Activated CD4-positive, alpha-beta memory T cell treated with anti-CD3 and anti-CD28 coated beads for 36 hours (primary cell): ENCODE results near the gene LRMDA. TPM values are rescaled to one million over a fixed set of nuclear protein-coding genes. Genes with fewer than 3 reads are reported as not detected.

Experiments
- CTCF ChIA-PET: fragments of 350-600 bp; sonication (Branson Sonifier 250); formaldehyde crosslinking; loops from one replicate; lab custom pipeline; 2021; ENCODE audit warnings: antibody characterized with exemption, inconsistent platforms; lab: Charles Lee
- POLR2A ChIA-PET: fragments of 350-600 bp; sonication (Branson Sonifier 250); formaldehyde crosslinking; loops from one replicate; lab custom pipeline; 2021; ENCODE audit warnings: antibody characterized with exemption; lab: Charles Lee
- DNase-seq: peaks from one replicate; pipeline ENCODE4 v3.0.0-alpha.2; 2020
- H3K27ac Mint-ChIP-seq: one replicate; pipeline ENCODE4 v1.8.0; 2021; ENCODE audit warnings: mixed read lengths
- H3K27me3 Mint-ChIP-seq: one replicate; pipeline ENCODE4 v1.8.0; 2021; ENCODE audit warnings: mixed read lengths
- H3K36me3 Mint-ChIP-seq: one replicate; pipeline ENCODE4 v1.8.0; 2021; ENCODE audit warnings: mixed read lengths
- H3K4me1 Mint-ChIP-seq: one replicate; pipeline ENCODE4 v1.8.0; 2021; ENCODE audit warnings: low read depth, mixed read lengths
- H3K4me3 Mint-ChIP-seq: one replicate; pipeline ENCODE4 v1.8.0; 2021; ENCODE audit warnings: mild to moderate bottlenecking, mixed read lengths
- H3K9me3 Mint-ChIP-seq: one replicate; pipeline ENCODE4 v1.8.0; 2021; ENCODE audit warnings: mixed read lengths
- intact Hi-C: fragments of 100-400 bp; cut with micrococcal nuclease; formaldehyde crosslinking; loops from one replicate; pipeline ENCODE4 v1.15.1; 2023
- total RNA-seq, 2 experiments: library from RNA; stranded (reverse); gene quantifications; one replicate each; pipeline ENCODE4 v1.2.3, GENCODE V29; 2021

LRMDA gene
- total RNA-seq, 2 experiments from 2014 or later, result not detected

DNA sequence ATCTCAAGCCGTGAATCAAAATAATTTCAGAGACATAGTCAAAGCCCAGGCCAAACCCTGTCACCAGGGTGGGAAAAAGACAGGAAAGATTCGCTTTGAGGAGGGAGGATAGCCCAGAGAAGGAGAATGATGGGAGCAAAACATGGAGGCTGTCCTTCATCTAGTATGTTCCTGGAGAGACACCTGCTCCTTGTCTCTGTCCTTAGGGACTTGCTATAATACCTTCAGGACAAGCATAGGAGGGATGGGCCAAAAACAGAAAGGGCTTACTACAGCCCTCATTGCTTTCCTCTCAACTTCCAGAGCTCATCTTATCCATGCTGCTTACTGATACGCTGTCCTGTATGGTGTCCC is 593.7 kb downstream of the LRMDA start:
- H3K4me1 Mint-ChIP-seq, result no peaks in the 10 kb centered on the region
- H3K4me3 Mint-ChIP-seq, result no peak overlapping the region
- no peak for DNase-seq
- H3K9me3 Mint-ChIP-seq, result no peaks in the 10 kb centered on the region
- CTCF ChIA-PET, result no interaction called here
- H3K36me3 Mint-ChIP-seq, result no peaks in the 10 kb centered on the region
- POLR2A ChIA-PET, result no interaction called here
- no peaks in the 10 kb centered on the region for H3K27me3 Mint-ChIP-seq
- intact Hi-C loops, result no loop called here
- H3K27ac Mint-ChIP-seq, result no peak overlapping the region

DNA sequence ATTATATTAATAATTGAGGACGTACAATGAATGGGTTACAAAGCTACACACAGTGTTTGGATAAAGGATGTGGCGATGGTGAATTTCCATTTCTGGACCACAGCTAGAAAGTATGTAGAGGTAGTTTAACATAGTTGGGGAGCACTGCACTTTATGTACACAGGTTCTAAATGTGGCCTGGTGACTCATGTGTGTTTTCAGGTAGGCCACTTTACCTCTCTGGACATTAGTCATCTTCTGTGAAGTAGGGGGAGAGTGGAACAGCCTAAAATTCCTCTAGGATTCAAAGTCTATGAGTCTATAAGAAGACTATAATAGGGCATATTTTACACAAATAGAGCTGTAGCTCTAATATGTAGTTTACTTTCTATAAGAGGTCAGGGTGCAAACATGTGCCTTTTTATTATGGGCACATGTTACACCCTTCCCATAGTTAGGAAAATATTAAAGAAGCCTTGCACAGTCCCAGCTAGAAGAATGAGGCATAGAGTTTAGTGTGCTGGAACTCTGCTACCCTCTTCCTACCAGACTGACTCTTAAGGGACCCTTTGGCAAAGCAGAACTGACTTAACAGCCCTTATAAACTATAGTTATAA is 594.9 kb downstream of the LRMDA start:
- CTCF ChIA-PET, result interaction anchor here (0.9 kb wide), 1 partner anchor 11 kb away, joined by 4 read pairs; no protein-coding TSS in a partner anchor
- Mint-ChIP-seq H3K27me3 (no peaks in the 10 kb centered on the region), H3K9me3 (no peaks in the 10 kb centered on the region), H3K4me1 (no peaks in the 10 kb centered on the region), H3K36me3 (no peaks in the 10 kb centered on the region), H3K4me3 (no peak overlapping the region), H3K27ac (no peak overlapping the region)
- intact Hi-C loops, result no loop called here
- POLR2A ChIA-PET, result no interaction called here
- DNase-seq, result no peak

DNA sequence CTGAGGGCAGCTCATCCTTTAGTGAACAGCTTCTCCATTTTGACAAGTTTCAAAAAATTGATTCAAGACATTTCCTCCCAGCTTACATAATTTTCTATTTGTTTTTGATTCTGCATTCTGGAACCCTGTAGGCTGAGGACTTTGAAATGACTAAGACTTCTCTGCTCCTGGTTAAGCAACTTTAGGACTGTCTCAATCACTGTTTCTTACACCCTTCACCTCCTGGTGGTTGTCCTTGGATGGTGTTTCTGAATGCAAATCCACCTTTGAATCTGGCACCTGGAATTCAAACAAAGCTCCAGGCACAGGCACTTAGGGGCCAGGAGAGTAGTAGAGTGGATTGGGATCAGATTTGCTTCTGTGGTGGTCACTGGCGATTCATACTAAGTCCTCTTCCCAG is 595.5 kb downstream of the LRMDA start:
- H3K27me3 Mint-ChIP-seq, result no peaks in the 10 kb centered on the region
- no peaks in the 10 kb centered on the region for H3K36me3 Mint-ChIP-seq
- H3K4me3 Mint-ChIP-seq, result no peak overlapping the region
- intact Hi-C loops, result no loop called here
- DNase-seq, result no peak
- H3K4me1 Mint-ChIP-seq, result no peaks in the 10 kb centered on the region
- H3K9me3 Mint-ChIP-seq, result no peaks in the 10 kb centered on the region
- POLR2A ChIA-PET, result no interaction called here
- no peak overlapping the region for H3K27ac Mint-ChIP-seq
- CTCF ChIA-PET, result interaction anchor here (0.9 to 1.5 kb wide), 2 partner anchors 10 kb away, joined by 4 to 6 read pairs; no protein-coding TSS in a partner anchor

DNA sequence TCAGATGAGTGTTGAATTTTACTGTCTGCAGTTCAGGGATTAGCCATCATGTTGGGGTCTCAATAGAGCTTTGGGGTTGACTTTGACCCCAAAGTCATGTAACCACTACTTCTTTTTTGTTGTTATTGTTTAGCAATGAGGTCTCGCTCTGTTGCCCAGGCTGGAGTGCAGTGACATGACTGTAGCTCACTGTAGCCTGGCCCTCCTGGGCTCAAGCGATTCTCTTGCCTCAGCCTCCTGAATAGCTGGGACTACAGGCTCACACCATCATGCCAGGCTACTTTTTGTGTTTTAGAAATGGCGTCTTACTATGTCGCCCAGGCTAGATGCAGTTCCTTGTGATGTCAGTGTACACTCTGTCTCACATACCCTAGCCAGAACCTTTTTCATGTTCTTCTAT is 598.4 kb downstream of the LRMDA start:
- no peaks in the 10 kb centered on the region for H3K36me3 Mint-ChIP-seq
- H3K9me3 Mint-ChIP-seq, result no peaks in the 10 kb centered on the region
- POLR2A ChIA-PET, result no interaction called here
- no peak for DNase-seq
- no peak overlapping the region for H3K4me3 Mint-ChIP-seq
- H3K27ac Mint-ChIP-seq, result no peak overlapping the region
- CTCF ChIA-PET, result no interaction called here
- peaks cover 1% of the 10 kb centered on the region for H3K27me3 Mint-ChIP-seq
- intact Hi-C loops, result no loop called here
- H3K4me1 Mint-ChIP-seq, result no peaks in the 10 kb centered on the region

DNA sequence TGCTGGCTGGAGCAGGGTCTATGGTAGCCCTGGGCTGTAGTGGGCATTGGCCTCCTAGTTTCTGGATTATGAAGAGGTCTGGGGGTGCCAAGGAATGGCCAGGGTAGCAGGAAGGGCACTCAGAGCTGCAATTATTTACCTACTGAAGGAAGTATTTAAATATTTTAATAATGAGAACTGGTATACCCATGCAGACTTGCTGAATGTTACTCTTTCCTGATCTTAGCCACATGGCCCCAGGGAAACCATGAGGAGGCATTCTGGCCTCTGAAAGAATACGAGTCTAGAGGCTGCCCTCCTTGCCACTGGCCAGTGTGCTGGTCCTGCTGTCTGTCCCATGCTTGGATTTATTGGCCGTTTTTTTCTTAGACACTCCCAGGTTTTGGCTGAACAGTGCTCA is 599.7 kb downstream of the LRMDA start:
- H3K27ac Mint-ChIP-seq, result no peak overlapping the region
- POLR2A ChIA-PET, result no interaction called here
- intact Hi-C loops, result no loop called here
- H3K4me1 Mint-ChIP-seq, result no peaks in the 10 kb centered on the region
- H3K4me3 Mint-ChIP-seq, result no peak overlapping the region
- CTCF ChIA-PET, result no interaction called here
- no peak for DNase-seq
- peaks cover 1% of the 10 kb centered on the region for H3K27me3 Mint-ChIP-seq
- H3K9me3 Mint-ChIP-seq, result no peaks in the 10 kb centered on the region
- no peaks in the 10 kb centered on the region for H3K36me3 Mint-ChIP-seq

DNA sequence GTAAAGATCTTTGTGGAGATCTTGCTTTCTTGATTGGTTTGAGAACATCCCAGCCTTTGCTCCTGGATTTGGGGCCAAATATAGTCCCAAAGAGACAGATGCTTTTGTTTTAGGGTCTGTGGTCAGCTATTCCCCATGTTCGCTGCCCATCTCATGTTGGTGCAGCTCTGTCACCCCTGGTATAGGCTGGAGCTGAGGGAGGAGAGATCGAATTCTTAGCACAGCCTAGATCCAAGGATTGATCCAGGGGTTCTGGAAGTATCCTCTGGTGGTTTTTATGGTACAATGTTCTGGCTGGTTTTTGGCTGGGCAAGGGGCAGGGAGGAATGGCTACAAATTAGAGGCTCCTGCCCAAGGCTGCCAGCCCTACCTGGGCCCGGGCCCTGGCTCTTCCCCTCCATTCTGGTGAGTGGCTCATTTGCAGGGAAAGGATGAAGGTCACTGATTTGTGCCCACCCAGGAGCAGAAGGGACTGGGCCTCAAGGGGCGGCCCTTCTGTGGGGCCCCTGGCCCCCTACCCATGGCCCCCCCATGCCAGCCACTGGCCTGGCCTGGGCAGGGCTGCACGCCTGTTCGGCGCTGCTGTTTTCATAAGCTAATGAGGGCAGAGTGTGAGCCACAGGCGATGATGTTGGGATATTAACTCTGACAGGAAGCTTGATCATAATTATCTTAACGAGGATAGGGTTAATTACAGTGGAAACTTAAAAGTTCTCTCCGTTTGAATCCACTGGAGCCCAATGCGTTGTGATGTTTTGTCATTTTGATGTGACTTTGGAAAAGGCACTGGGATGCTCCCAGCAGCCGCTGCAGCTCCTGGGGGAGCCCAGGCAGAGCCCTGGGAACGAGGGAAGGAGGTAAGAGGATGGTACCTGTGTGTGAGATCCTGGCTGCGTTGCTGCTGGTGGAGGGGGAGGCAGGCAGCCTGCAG is 600.6 kb downstream of the LRMDA start:
- DNase-seq, result no peak
- Mint-ChIP-seq H3K4me1 (no peaks in the 10 kb centered on the region), H3K4me3 (no peak overlapping the region), H3K36me3 (no peaks in the 10 kb centered on the region), H3K9me3 (no peaks in the 10 kb centered on the region), H3K27me3 (peaks cover 1% of the 10 kb centered on the region), H3K27ac (no peak overlapping the region)
- ChIA-PET POLR2A (no interaction called here), CTCF (no interaction called here)
- intact Hi-C loops, result no loop called here

DNA sequence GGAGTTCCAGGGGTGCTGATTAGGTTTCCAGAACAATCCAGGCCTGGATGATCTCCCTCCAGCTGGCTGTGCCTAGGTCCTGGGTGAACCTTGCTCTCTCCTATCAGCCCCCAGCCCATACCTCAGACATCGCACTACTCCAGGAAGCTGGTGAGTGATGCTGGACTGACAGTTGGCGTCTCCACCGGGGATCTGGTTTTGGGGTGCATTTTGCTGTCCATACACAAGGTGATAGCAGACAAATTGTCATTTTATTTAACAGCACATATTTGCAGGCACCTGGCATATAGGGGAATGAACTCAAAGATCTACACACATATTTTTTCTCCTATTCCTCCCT is 601.2 kb downstream of the LRMDA start:
- intact Hi-C loops, result no loop called here
- POLR2A ChIA-PET, result no interaction called here
- Mint-ChIP-seq H3K27ac (no peak overlapping the region), H3K4me1 (no peaks in the 10 kb centered on the region), H3K4me3 (no peak overlapping the region), H3K27me3 (peaks cover 1% of the 10 kb centered on the region), H3K36me3 (no peaks in the 10 kb centered on the region), H3K9me3 (no peaks in the 10 kb centered on the region)
- DNase-seq, result no peak
- CTCF ChIA-PET, result no interaction called here

DNA sequence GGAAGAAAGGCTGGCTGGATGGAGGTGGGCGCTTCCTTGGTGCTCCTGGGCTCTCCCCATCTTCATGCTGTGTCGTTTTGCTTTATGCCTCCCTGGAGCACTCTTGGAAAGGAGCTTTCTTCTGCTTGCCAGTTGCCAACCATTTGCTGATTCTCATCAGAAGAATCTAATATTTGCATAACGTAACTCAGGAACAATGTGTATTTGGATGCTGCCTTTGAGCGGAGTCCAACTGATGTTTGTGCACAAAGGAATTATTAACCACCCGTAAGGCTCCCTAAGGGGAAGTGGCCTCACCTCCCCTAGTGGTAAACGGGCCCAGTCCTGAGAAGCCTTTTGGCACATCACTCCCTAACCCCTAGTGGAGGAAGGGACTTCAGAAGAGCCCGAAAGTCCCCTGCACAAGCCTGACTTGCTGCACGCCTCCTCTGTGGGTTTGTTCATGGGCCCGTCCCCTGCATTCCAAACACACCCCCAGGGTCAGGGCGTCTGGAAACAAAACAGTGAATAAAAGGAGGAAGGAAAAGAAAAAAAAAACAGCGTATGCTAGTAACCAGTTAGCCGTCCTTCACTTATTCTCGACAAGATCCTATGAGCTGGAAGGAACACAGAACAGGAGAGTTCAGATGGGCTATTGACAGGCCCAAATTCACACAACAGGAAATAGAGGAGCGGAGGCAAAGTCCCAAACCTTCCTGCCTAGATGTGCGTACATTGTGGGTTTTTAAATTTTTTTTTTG is 602.2 kb downstream of the LRMDA start:
- Mint-ChIP-seq H3K27ac (no peak overlapping the region), H3K4me3 (no peak overlapping the region), H3K27me3 (peaks cover 1% of the 10 kb centered on the region), H3K9me3 (peaks cover 3% of the 10 kb centered on the region), H3K36me3 (no peaks in the 10 kb centered on the region), H3K4me1 (no peaks in the 10 kb centered on the region)
- no peak for DNase-seq
- intact Hi-C loops, result no loop called here
- POLR2A ChIA-PET, result no interaction called here
- CTCF ChIA-PET, result no interaction called here

DNA sequence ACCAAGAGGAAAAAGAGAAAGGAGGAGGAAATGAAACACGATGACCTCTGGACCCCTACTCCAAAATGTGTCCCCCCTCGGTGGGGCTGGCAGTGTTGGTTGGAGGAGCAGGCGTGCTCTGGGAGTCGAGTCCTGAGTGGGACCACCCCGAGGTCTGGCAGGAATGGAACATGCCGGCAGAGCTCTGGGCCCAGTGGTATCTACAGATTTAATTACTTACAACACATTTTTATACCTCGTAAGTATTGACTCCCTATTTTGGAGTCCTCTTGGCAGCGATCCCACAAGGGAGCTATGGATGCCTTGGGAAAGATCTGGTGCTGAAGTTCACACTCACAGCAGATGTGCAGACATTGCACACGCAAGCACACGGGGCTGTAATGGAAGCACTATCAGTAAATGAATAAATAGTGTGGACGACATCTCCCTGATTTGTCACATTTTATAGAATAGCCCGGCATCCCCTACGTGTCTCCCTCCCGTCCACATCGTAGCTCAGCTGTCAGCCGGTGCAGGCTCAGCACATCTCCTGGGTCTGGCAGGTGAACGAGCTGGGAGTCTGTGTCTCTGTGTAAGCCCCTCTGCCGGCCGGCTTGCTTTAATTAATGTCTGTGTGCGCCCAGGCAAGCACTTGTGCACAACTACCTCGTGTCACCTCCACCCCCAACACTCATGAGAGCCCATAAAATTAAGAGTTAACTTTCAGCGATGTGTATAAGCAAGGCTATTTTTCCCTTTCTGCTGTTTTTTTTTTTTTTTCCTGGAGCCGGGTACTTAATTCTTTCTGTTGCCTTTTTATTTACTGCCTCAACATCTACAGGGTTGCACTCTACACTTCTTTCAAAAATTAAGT is 603.2 kb downstream of the LRMDA start:
- ChIA-PET CTCF (no interaction called here), POLR2A (no interaction called here)
- Mint-ChIP-seq H3K4me3 (no peak overlapping the region), H3K4me1 (no peaks in the 10 kb centered on the region), H3K9me3 (peaks cover 7% of the 10 kb centered on the region), H3K27ac (no peak overlapping the region), H3K27me3 (peaks cover 1% of the 10 kb centered on the region), H3K36me3 (no peaks in the 10 kb centered on the region)
- no peak for DNase-seq
- intact Hi-C loops, result loop anchor here (5.0 kb wide), 1 partner anchor 632 kb away; the partner anchor contains the start of gene ZNF503

DNA sequence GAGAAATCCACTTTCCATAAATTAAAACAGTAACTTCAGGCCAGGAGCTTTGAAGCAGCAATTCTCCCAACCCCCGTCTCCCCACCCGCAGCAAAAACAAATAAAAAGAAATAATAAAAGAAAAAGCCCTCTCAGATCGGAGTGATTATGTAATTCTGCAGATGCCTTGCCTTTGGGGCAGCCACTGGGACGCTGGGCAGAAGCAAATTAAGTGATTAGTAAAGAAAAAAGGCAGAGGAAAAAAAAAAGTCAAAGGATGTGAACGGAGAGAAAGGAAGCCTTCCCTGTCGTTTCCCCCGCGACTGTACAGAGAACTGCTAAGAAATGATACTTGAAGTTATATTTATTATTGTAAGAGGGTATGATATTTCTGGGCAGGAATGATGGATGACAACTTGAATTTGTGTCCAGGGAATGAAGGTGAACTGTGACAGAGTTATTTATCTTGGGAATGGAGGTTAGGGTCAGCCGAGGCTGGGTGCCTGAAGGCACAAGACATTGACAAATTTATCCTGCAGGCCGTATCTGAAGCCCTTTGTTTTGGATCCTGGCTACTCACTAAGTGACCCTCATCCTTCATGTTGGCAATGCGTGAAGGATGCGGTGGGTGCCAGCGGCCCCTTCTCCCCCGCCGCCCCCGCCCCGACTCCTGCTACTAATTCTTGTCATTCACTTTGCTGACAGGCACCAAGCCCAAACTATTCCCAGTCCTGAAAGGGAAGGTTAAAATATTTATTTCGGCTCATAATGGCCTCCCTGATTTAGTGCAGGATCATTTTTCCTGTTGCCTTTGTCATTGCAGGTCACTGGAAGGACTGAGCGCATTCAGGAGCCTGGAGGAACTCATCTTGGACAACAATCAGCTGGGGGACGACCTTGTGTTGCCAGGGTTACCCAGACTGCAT is 604.0 kb downstream of the LRMDA start:
- Mint-ChIP-seq H3K4me3 (no peak overlapping the region), H3K4me1 (no peaks in the 10 kb centered on the region), H3K27me3 (peaks cover 1% of the 10 kb centered on the region), H3K9me3 (peaks cover 7% of the 10 kb centered on the region), H3K27ac (no peak overlapping the region), H3K36me3 (no peaks in the 10 kb centered on the region)
- intact Hi-C loops, result loop anchor here (5.0 kb wide), 1 partner anchor 633 kb away; the partner anchor contains the start of gene ZNF503
- ChIA-PET CTCF (interaction anchor here (2.3 kb wide), 1 partner anchor 13 kb away, joined by 7 read pairs; no protein-coding TSS in a partner anchor), POLR2A (no interaction called here)
- DNase-seq, result no peak
